Measurements from ENCODE around the gene EZR.

- TF ChIP-seq E2F8 (IDR thresholded peaks at IDR 0.05; ENCODE audit: low read depth, partially characterized antibody) (no peak), POLR2A (IDR thresholded peaks at IDR 0.05; ENCODE audit: low read depth, low read length) (peak; percentile 59), CTCF (IDR thresholded peaks at IDR 0.05 in 2 of 3, conservative IDR thresholded peaks at IDR 0.05 in 1 of 3; ENCODE audit: control insufficient read depth in 2 of 3, extremely low read depth in 1 of 3, insufficient read depth in 1 of 3, low read depth in 3 of 3, low read length in 3 of 3) (no peak), FOS (IDR thresholded peaks at IDR 0.05; ENCODE audit: borderline replicate concordance, extremely low read depth, insufficient read length) (no peak), MYB (IDR thresholded peaks at IDR 0.05; ENCODE audit: borderline replicate concordance, low read depth, low read length) (no peak), SP1 (IDR thresholded peaks at IDR 0.05; ENCODE audit: low read depth, low read length) (no peak), ATF3 (IDR thresholded peaks at IDR 0.05; ENCODE audit: borderline replicate concordance, extremely low read depth, low read depth, low read length) (no peak), ELK1 (IDR thresholded peaks at IDR 0.05; ENCODE audit: low read depth, low read length) (no peak)
These were observed 50.7 kb downstream of the EZR start for GRCh38 chr6:158768436-158768835.
